ENCODE results near the gene PLD4.

PLD4 gene

GRCh38 chr14:104925214-104925854 is 655 bp downstream of the PLD4 start:
- H3K9me3 ChIP-seq (ENCODE audit: control insufficient read depth, low read length) = peaks cover 5% of the 10 kb centered on the region
- H3K4me1 ChIP-seq (ENCODE audit: control insufficient read depth, insufficient read depth, low read length, poor library complexity, severe bottlenecking) = no peaks in the 10 kb centered on the region
- WGBS, 2 experiments (ENCODE audit: insufficient coverage in 2 of 2) = 75 to 87% methylated on average over 3 to 5 of the region's 10 CpGs
- no peak overlapping the region for H3K4me3 ChIP-seq (ENCODE audit: extremely low read depth, insufficient read depth, low read length, poor library complexity, severe bottlenecking)
- no peak overlapping the region for H3K27ac ChIP-seq (ENCODE audit: low read depth, low read length, severe bottlenecking)
- H3K36me3 ChIP-seq (ENCODE audit: control insufficient read depth, insufficient read depth, low read length) = no peaks in the 10 kb centered on the region

- no peak overlapping the region for H3K4me3 ChIP-seq (ENCODE audit: extremely low read depth, insufficient read depth, low read length, poor library complexity, severe bottlenecking)
- 85 to 95% methylated on average over 9 to 13 of the region's 15 CpGs for whole genome bisulfite sequencing, 2 experiments (ENCODE audit: insufficient coverage in 2 of 2)
These were observed 1.4 kb downstream of the PLD4 start for GRCh38 chr14:104925855-104926609.

DNA sequence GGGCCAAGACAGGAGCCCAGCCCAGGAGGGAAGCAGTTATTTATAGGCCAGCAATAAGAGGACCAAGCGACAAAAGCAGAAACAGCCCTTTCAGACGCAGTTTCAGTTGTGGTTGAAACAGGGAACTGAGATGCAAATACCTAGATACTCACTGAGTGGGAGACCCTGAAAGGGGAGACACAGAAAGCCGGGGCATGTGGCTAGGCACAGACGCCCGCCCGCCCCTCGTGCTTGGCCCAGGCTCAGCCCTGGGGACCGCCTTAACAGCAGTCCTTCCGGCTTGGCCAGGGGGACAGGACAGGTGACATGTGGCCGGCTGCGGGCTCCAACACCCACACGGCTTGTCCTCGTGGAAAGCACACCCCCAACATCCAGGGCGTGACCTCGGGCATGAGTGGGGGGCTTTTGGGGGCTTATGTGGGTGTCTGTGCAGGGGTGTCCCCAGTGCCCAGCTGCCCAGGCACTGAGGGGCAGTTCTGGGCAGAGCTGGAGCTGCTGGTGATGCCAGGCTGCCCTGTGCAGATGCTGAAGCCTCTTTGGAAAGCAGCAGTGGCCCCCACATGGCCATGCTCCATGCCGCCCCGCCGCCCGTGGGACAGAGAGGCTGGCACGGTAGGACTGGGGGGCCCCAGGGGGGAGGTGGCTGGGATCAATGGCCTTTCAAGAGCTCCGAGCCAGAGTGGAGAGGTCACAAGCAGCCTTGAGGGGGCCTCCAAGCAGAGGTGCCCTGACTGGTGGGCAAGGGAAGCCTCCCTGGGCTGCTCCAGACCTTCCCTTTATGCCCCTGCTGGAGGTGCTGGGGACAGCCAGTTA is 2.1 kb downstream of the PLD4 start:
- H3K36me3 ChIP-seq (ENCODE audit: control insufficient read depth, insufficient read depth, low read length) = no peaks in the 10 kb centered on the region
- no peak overlapping the region for H3K27ac ChIP-seq (ENCODE audit: low read depth, low read length, severe bottlenecking)
- peaks cover 5% of the 10 kb centered on the region for H3K9me3 ChIP-seq (ENCODE audit: control insufficient read depth, low read length)
- WGBS, 2 experiments (ENCODE audit: insufficient coverage in 2 of 2) = 92 to 93% methylated on average over 17 to 19 of the region's 21 CpGs
- no peak overlapping the region for H3K4me3 ChIP-seq (ENCODE audit: extremely low read depth, insufficient read depth, low read length, poor library complexity, severe bottlenecking)
- no peaks in the 10 kb centered on the region for H3K4me1 ChIP-seq (ENCODE audit: control insufficient read depth, insufficient read depth, low read length, poor library complexity, severe bottlenecking)

More at GRCh38 chr14:104925855-104926609, 1.4 kb downstream of the PLD4 start:
- Histone ChIP-seq H3K9me3 (ENCODE audit: control insufficient read depth, low read length) (peaks cover 5% of the 10 kb centered on the region), H3K27ac (ENCODE audit: low read depth, low read length, severe bottlenecking) (no peak overlapping the region), H3K4me1 (ENCODE audit: control insufficient read depth, insufficient read depth, low read length, poor library complexity, severe bottlenecking) (no peaks in the 10 kb centered on the region), H3K36me3 (ENCODE audit: control insufficient read depth, insufficient read depth, low read length) (no peaks in the 10 kb centered on the region)

GRCh38 chr14:104927432-104927816 is 2.7 kb downstream of the PLD4 start:
- WGBS, 2 experiments (ENCODE audit: insufficient coverage in 2 of 2) = 83 to 86% methylated on average over 10 of the region's 10 CpGs
- H3K27ac ChIP-seq (ENCODE audit: low read depth, low read length, severe bottlenecking) = no peak overlapping the region
- no peaks in the 10 kb centered on the region for H3K36me3 ChIP-seq (ENCODE audit: control insufficient read depth, insufficient read depth, low read length)
- peaks cover 5% of the 10 kb centered on the region for H3K9me3 ChIP-seq (ENCODE audit: control insufficient read depth, low read length)
- H3K4me1 ChIP-seq (ENCODE audit: control insufficient read depth, insufficient read depth, low read length, poor library complexity, severe bottlenecking) = peaks cover 1% of the 10 kb centered on the region
- no peak overlapping the region for H3K4me3 ChIP-seq (ENCODE audit: extremely low read depth, insufficient read depth, low read length, poor library complexity, severe bottlenecking)

- Histone ChIP-seq H3K27ac (ENCODE audit: low read depth, low read length, severe bottlenecking) (no peak overlapping the region), H3K4me1 (ENCODE audit: control insufficient read depth, insufficient read depth, low read length, poor library complexity, severe bottlenecking) (peaks cover 3% of the 10 kb centered on the region), H3K4me3 (ENCODE audit: extremely low read depth, insufficient read depth, low read length, poor library complexity, severe bottlenecking) (no peak overlapping the region), H3K36me3 (ENCODE audit: control insufficient read depth, insufficient read depth, low read length) (no peaks in the 10 kb centered on the region), H3K9me3 (ENCODE audit: control insufficient read depth, low read length) (peaks cover 5% of the 10 kb centered on the region)
- 77 to 87% methylated on average over 5 to 8 of the region's 8 CpGs for WGBS, 2 experiments (ENCODE audit: insufficient coverage in 2 of 2)
These were observed 3.2 kb downstream of the PLD4 start for GRCh38 chr14:104927901-104928300.

DNA sequence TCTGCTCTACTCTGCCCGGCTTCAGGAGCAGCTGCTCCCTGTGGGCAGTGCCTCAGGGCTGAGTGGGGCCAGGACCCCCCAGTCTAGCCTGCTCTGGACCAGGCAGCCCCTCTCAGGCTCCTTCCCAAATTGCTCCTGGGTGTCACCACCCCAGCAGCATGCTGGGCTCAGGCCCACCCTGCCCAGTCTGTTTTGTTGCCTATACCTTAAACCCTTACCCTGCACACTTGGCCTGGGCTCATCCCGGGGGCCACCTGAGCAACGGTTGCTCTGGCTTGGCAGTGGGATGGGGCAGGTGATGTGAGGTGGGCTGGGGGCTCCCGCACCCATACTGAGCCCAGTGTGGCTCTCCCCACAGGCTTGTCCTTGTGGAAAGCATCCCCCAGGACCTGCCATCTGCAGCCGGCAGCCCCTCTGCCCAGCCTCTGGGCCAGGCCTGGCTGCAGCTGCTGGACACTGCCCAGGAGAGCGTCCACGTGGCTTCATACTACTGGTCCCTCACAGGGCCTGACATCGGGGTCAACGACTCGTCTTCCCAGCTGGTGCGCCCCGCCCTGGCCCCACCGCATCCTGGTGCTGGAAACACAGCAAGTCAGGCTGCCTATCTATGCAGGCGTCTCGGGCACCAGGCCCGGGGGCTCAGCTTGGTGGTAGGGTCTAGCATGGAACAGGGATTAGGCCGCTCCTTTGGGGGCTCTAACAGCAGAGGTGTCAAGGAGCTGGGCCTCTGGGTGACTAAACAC is 3.9 kb downstream of the PLD4 start:
- 88 to 96% methylated on average over 15 to 16 of the region's 17 CpGs for WGBS, 2 experiments (ENCODE audit: insufficient coverage in 2 of 2)
- Histone ChIP-seq H3K4me1 (ENCODE audit: control insufficient read depth, insufficient read depth, low read length, poor library complexity, severe bottlenecking) (peaks cover 3% of the 10 kb centered on the region), H3K9me3 (ENCODE audit: control insufficient read depth, low read length) (peaks cover 3% of the 10 kb centered on the region), H3K36me3 (ENCODE audit: control insufficient read depth, insufficient read depth, low read length) (no peaks in the 10 kb centered on the region), H3K27ac (ENCODE audit: low read depth, low read length, severe bottlenecking) (no peak overlapping the region), H3K4me3 (ENCODE audit: extremely low read depth, insufficient read depth, low read length, poor library complexity, severe bottlenecking) (no peak overlapping the region)

- H3K4me1 ChIP-seq (ENCODE audit: control insufficient read depth, insufficient read depth, low read length, poor library complexity, severe bottlenecking) = peaks cover 3% of the 10 kb centered on the region
- no peaks in the 10 kb centered on the region for H3K36me3 ChIP-seq (ENCODE audit: control insufficient read depth, insufficient read depth, low read length)
- 86 to 96% methylated on average over 14 of the region's 15 CpGs for WGBS, 2 experiments (ENCODE audit: insufficient coverage in 2 of 2)
- H3K4me3 ChIP-seq (ENCODE audit: extremely low read depth, insufficient read depth, low read length, poor library complexity, severe bottlenecking) = no peak overlapping the region
- no peaks in the 10 kb centered on the region for H3K9me3 ChIP-seq (ENCODE audit: control insufficient read depth, low read length)
- H3K27ac ChIP-seq (ENCODE audit: low read depth, low read length, severe bottlenecking) = no peak overlapping the region
These were observed 4.9 kb downstream of the PLD4 start for GRCh38 chr14:104929268-104930230.

GRCh38 chr14:104930526-104931303 is 6.0 kb downstream of the PLD4 start:
- no peak overlapping the region for H3K27ac ChIP-seq (ENCODE audit: low read depth, low read length, severe bottlenecking)
- no peak overlapping the region for H3K4me3 ChIP-seq (ENCODE audit: extremely low read depth, insufficient read depth, low read length, poor library complexity, severe bottlenecking)
- H3K4me1 ChIP-seq (ENCODE audit: control insufficient read depth, insufficient read depth, low read length, poor library complexity, severe bottlenecking) = peaks cover 3% of the 10 kb centered on the region
- 88% methylated on average over 6 to 8 of the region's 10 CpGs for WGBS, 2 experiments (ENCODE audit: insufficient coverage in 2 of 2)
- no peaks in the 10 kb centered on the region for H3K36me3 ChIP-seq (ENCODE audit: control insufficient read depth, insufficient read depth, low read length)
- no peaks in the 10 kb centered on the region for H3K9me3 ChIP-seq (ENCODE audit: control insufficient read depth, low read length)

DNA sequence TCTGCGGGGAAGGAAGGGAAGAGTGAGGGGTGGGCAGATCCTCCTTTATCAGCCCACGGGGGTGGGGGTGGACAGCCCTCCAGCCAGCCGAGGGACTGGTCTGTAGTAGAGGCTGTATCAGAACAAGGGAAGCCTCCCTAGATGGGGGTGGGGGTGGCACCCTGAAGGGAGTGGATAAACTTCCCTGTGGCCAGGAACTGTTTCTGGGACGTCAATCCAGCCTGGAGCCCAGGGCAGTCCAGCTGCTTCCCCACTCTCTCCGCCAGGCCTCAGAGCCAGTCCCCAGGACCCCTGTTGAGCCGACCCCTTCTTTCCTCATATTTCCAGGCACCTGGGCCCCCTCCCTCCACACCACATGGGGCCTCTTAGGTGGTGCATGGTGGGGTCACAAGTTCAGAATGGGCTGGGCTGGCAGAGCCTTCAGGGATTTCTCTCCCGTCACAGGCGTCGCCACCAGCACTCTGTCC is 6.7 kb downstream of the PLD4 start:
- no peaks in the 10 kb centered on the region for H3K36me3 ChIP-seq (ENCODE audit: control insufficient read depth, insufficient read depth, low read length)
- H3K27ac ChIP-seq (ENCODE audit: low read depth, low read length, severe bottlenecking) = no peak overlapping the region
- no peak overlapping the region for H3K4me3 ChIP-seq (ENCODE audit: extremely low read depth, insufficient read depth, low read length, poor library complexity, severe bottlenecking)
- H3K4me1 ChIP-seq (ENCODE audit: control insufficient read depth, insufficient read depth, low read length, poor library complexity, severe bottlenecking) = peaks cover 3% of the 10 kb centered on the region
- H3K9me3 ChIP-seq (ENCODE audit: control insufficient read depth, low read length) = no peaks in the 10 kb centered on the region
- 79 to 83% methylated on average over 7 to 8 of the region's 9 CpGs for WGBS, 2 experiments (ENCODE audit: insufficient coverage in 2 of 2)

All from mesodermal cell (in vitro differentiated cells).